Caco-2 (cell line): ENCODE results near the gene CROCC2. TPM values are rescaled to one million over a fixed set of nuclear protein-coding genes. Genes with fewer than 3 reads are reported as not detected.

ENCODE experiments used
- BruUV-seq: library from RNA; stranded (reverse); fragments of 400-500 nt; replicated peaks from 2 replicates; lab custom pipeline; 2021; lab: Mats Ljungman, UMichigan
- CTCF ChIA-PET: fragments of 300-600 bp; sonication (Branson Sonifier 250); formaldehyde crosslinking; loops from one replicate; lab custom pipeline; 2022; ENCODE audit warnings: antibody characterized with exemption; lab: Charles Lee
- POLR2A ChIA-PET: fragments of 300-600 bp; sonication (Branson Sonifier 250); formaldehyde crosslinking; loops from one replicate; lab custom pipeline; 2022; ENCODE audit warnings: antibody characterized with exemption; lab: Charles Lee
- DNase-seq, 2 experiments: peaks; one replicate each; pipeline versions ENCODE4 v3.0.0 to v3.0.0-alpha.2; 2020 to 2022
- H3K27me3 ChIP-seq: replicated peaks from 2 replicates; pipeline ENCODE4 v1.6.0; 2011; ENCODE audit warnings: low read length; ENCODE audit not compliant: control insufficient read depth, insufficient read depth
- H3K36me3 ChIP-seq: 2 replicates; pipeline ENCODE4 v1.5.1; 2011; ENCODE audit warnings: low read length; ENCODE audit not compliant: control insufficient read depth, insufficient read depth
- H3K4me1 ChIP-seq: fragments of 250-450 bp; sonication (Bioruptor Pico); 2 replicates; pipeline ENCODE4 v1.5.1; 2020; ENCODE audit warnings: mild to moderate bottlenecking
- H3K4me3 ChIP-seq: 2 replicates; pipeline ENCODE4 v1.5.1; 2011; ENCODE audit warnings: low read depth, mild to moderate bottlenecking, control low read depth, low read length
- H3K9me3 ChIP-seq: fragments of 250-450 bp; sonication (Bioruptor Pico); 2 replicates; pipeline ENCODE4 v1.5.1; 2020; ENCODE audit warnings: mild to moderate bottlenecking, moderate library complexity
- H3K27ac Mint-ChIP-seq: one replicate; pipeline ENCODE4 v1.8.0; 2022; ENCODE audit warnings: mixed read lengths; ENCODE audit not compliant: unreplicated experiment
- H3K27me3 Mint-ChIP-seq: one replicate; pipeline ENCODE4 v1.8.0; 2022; ENCODE audit warnings: mixed read lengths; ENCODE audit not compliant: insufficient read depth, unreplicated experiment
- H3K36me3 Mint-ChIP-seq: one replicate; pipeline ENCODE4 v1.8.0; 2022; ENCODE audit warnings: mild to moderate bottlenecking, mixed read lengths; ENCODE audit not compliant: insufficient read depth, unreplicated experiment
- H3K4me1 Mint-ChIP-seq: one replicate; pipeline ENCODE4 v1.8.0; 2022; ENCODE audit warnings: low read depth, mixed read lengths; ENCODE audit not compliant: unreplicated experiment
- H3K4me3 Mint-ChIP-seq: one replicate; pipeline ENCODE4 v1.8.0; 2022; ENCODE audit warnings: mild to moderate bottlenecking, moderate library complexity, mixed read lengths; ENCODE audit not compliant: unreplicated experiment
- H3K9me3 Mint-ChIP-seq: one replicate; pipeline ENCODE4 v1.8.0; 2022; ENCODE audit warnings: mixed read lengths; ENCODE audit not compliant: unreplicated experiment
- intact Hi-C: fragments of 100-400 bp; cut with micrococcal nuclease; formaldehyde crosslinking; loops from one replicate; pipeline ENCODE4 v1.10.0; 2022; ENCODE audit not compliant: unreplicated experiment
- total RNA-seq: library from RNA; stranded (reverse); gene quantifications from 2 replicates; pipeline ENCODE4 v1.2.3, GENCODE V29; 2022
- TF ChIP-seq, protein P1 (sequence below), 2 experiments: fragments of 200-600 bp in 1 of 2; IDR thresholded peaks; 1 replicate in 1 of 2; 2 replicates in 1 of 2; pipeline versions ENCODE4 v1.5.1 to v1.8.0; 2011 to 2022; ENCODE audit warnings: antibody characterized with exemption in 1 of 2, control low read depth in 1 of 2, inconsistent platforms in 1 of 2, low read depth in 1 of 2, low read length in 1 of 2, mild to moderate bottlenecking in 1 of 2, moderate library complexity in 1 of 2; ENCODE audit not compliant: insufficient read depth in 1 of 2, severe bottlenecking in 1 of 2, unreplicated experiment in 1 of 2

Gene CROCC2
- total RNA-seq, 1 experiment from 2014 or later: not detected

DNA sequence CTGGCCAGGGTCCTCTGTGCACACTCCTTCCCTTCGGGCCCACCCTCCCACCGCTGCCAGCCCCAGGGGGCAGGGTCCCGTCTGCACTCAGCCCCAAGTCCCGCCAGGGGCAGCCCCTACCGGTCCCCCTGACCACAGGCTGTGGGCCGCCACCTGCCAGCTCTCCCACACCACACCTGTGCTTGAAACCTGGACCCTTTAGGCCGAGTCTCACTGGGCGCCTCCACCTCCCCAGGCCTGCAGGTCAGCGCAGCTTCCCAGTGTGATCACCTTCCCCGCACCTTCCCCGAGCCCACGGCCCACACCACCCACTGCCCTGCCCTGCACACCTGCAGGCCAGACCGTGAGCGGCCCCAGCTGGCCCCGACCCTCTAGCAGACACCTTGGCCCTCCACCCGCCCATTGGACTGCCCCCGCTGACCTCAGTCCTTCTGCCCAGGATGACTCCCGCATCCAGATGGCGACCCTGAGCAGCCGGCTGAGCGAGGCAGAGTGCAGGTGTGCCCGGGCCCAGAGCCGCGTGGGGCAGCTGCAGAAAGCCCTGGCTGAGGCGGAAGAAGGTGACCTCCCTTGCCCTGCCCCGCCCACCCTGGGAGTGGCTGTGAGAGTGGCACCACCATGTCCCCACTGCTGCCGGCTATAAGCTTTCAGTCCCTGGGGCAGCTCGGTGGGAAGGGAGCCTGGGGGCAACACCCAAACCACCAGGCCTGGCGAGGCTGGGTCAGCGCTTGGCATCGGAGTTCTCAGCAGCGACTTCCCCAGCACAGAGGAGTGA is 61.0 kb downstream of the CROCC2 start:
- ChIA-PET POLR2A (no interaction called here), CTCF (no interaction called here)
- BruUV-seq: no TSS peak
- DNase-seq: no peak
- H3K4me1 Mint-ChIP-seq: no peaks in the 10 kb centered on the region
- peaks cover 11% of the 10 kb centered on the region for H3K27me3 Mint-ChIP-seq
- intact Hi-C loops: no loop called here
- Histone ChIP-seq H3K27me3 (no peaks in the 10 kb centered on the region), H3K9me3 (no peaks in the 10 kb centered on the region), H3K4me1 (no peaks in the 10 kb centered on the region), H3K36me3 (no peaks in the 10 kb centered on the region), H3K4me3 (no peak overlapping the region)
- H3K27ac Mint-ChIP-seq: no peak overlapping the region
- TF ChIP-seq, protein P1, sequence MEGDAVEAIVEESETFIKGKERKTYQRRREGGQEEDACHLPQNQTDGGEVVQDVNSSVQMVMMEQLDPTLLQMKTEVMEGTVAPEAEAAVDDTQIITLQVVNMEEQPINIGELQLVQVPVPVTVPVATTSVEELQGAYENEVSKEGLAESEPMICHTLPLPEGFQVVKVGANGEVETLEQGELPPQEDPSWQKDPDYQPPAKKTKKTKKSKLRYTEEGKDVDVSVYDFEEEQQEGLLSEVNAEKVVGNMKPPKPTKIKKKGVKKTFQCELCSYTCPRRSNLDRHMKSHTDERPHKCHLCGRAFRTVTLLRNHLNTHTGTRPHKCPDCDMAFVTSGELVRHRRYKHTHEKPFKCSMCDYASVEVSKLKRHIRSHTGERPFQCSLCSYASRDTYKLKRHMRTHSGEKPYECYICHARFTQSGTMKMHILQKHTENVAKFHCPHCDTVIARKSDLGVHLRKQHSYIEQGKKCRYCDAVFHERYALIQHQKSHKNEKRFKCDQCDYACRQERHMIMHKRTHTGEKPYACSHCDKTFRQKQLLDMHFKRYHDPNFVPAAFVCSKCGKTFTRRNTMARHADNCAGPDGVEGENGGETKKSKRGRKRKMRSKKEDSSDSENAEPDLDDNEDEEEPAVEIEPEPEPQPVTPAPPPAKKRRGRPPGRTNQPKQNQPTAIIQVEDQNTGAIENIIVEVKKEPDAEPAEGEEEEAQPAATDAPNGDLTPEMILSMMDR (IDR thresholded peaks at IDR 0.05; ENCODE audit: insufficient read depth in 1 of 2, low read depth in 1 of 2, low read length in 1 of 2, severe bottlenecking in 1 of 2, unreplicated experiment in 1 of 2): no peak
- H3K9me3 Mint-ChIP-seq: peaks cover 9% of the 10 kb centered on the region
- no peaks in the 10 kb centered on the region for H3K36me3 Mint-ChIP-seq
- H3K4me3 Mint-ChIP-seq: no peak overlapping the region

DNA sequence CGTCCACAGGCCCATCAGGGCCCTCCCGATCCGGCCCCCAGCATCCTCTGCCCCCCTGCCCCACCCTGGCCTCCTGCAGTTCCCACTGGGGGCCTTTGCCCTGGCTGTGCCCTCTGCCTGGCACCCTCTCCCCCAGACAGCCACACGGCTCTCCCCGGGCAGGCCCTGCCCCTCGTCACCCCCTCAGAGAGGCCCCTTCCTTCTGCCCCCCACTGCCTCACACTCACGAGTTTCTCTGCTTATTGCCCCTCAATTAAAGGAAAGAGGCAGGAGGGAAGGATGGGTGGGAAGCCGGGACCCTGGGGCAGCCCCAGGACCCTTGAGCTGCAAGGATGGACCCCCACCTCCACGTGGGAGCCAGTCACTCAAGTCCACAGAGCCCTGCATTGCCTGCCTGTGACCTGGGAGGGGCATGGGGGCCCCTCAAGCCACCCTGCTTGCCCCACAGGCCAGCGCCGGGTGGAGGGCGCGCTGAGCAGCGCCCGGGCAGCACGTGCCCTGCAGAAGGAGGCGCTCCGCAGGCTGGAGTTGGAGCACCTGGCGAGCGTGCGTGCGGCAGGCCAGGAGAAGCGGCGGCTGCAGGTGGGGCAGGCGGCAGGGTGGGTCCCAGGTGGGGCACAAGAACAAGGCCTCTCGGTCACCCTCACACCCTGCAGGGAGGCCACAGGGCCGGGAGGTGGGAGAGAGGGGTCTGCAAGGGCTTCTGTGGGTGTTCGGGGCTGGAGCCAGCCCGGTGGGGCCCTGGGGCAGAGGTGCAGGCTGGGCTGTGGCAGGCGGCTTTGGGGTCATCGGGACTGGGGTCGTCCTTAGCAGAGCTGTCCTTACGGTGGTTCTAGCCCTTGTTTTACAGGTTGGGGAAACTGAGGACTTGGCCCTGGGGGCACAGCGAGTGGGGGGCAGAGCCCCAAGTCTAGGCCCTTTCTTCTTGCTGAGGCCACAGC is 61.8 kb downstream of the CROCC2 start:
- Mint-ChIP-seq H3K27ac (no peak overlapping the region), H3K4me3 (no peak overlapping the region), H3K36me3 (no peaks in the 10 kb centered on the region), H3K27me3 (peaks cover 11% of the 10 kb centered on the region), H3K9me3 (peaks cover 9% of the 10 kb centered on the region), H3K4me1 (no peaks in the 10 kb centered on the region)
- Histone ChIP-seq H3K9me3 (no peaks in the 10 kb centered on the region), H3K4me1 (no peaks in the 10 kb centered on the region), H3K4me3 (no peak overlapping the region), H3K27me3 (no peaks in the 10 kb centered on the region), H3K36me3 (no peaks in the 10 kb centered on the region)
- DNase-seq: no peak
- TF ChIP-seq, protein P1 (IDR thresholded peaks at IDR 0.05; ENCODE audit: insufficient read depth in 1 of 2, low read depth in 1 of 2, low read length in 1 of 2, severe bottlenecking in 1 of 2, unreplicated experiment in 1 of 2): no peak
- no TSS peak for BruUV-seq
- ChIA-PET POLR2A (no interaction called here), CTCF (no interaction called here)
- intact Hi-C loops: no loop called here
